Caco-2 (cell line): Measurements from ENCODE around the gene SHCBP1. TPM values are rescaled to one million over a fixed set of nuclear protein-coding genes. Genes with fewer than 3 reads are reported as not detected.

Experiments
- Bru-seq: library from RNA; stranded (reverse); fragments of 400-500 nt; gene quantifications from one replicate; lab custom pipeline; 2021; lab: Mats Ljungman, UMichigan
- BruChase-seq, 2 experiments: library from RNA; stranded (reverse); fragments of 400-500 nt; gene quantifications; one replicate each; lab custom pipeline; 2021; lab: Mats Ljungman, UMichigan
- BruUV-seq: library from RNA; stranded (reverse); fragments of 400-500 nt; replicated peaks from 2 replicates; lab custom pipeline; 2021; lab: Mats Ljungman, UMichigan
- CTCF ChIA-PET: fragments of 300-600 bp; sonication (Branson Sonifier 250); formaldehyde crosslinking; loops from one replicate; lab custom pipeline; 2022; ENCODE audit warnings: antibody characterized with exemption; lab: Charles Lee
- POLR2A ChIA-PET: fragments of 300-600 bp; sonication (Branson Sonifier 250); formaldehyde crosslinking; loops from one replicate; lab custom pipeline; 2022; ENCODE audit warnings: antibody characterized with exemption; lab: Charles Lee
- DNase-seq, 2 experiments: peaks; one replicate each; pipeline versions ENCODE4 v3.0.0 to v3.0.0-alpha.2; 2020 to 2022
- H3K27me3 ChIP-seq: replicated peaks from 2 replicates; pipeline ENCODE4 v1.6.0; 2011; ENCODE audit warnings: low read length; ENCODE audit not compliant: control insufficient read depth, insufficient read depth
- H3K36me3 ChIP-seq: 2 replicates; pipeline ENCODE4 v1.5.1; 2011; ENCODE audit warnings: low read length; ENCODE audit not compliant: control insufficient read depth, insufficient read depth
- H3K4me1 ChIP-seq: fragments of 250-450 bp; sonication (Bioruptor Pico); 2 replicates; pipeline ENCODE4 v1.5.1; 2020; ENCODE audit warnings: mild to moderate bottlenecking
- H3K4me3 ChIP-seq: 2 replicates; pipeline ENCODE4 v1.5.1; 2011; ENCODE audit warnings: low read depth, mild to moderate bottlenecking, control low read depth, low read length
- H3K9me3 ChIP-seq: fragments of 250-450 bp; sonication (Bioruptor Pico); 2 replicates; pipeline ENCODE4 v1.5.1; 2020; ENCODE audit warnings: mild to moderate bottlenecking, moderate library complexity
- H3K27ac Mint-ChIP-seq: one replicate; pipeline ENCODE4 v1.8.0; 2022; ENCODE audit warnings: mixed read lengths; ENCODE audit not compliant: unreplicated experiment
- H3K27me3 Mint-ChIP-seq: one replicate; pipeline ENCODE4 v1.8.0; 2022; ENCODE audit warnings: mixed read lengths; ENCODE audit not compliant: insufficient read depth, unreplicated experiment
- H3K36me3 Mint-ChIP-seq: one replicate; pipeline ENCODE4 v1.8.0; 2022; ENCODE audit warnings: mild to moderate bottlenecking, mixed read lengths; ENCODE audit not compliant: insufficient read depth, unreplicated experiment
- H3K4me1 Mint-ChIP-seq: one replicate; pipeline ENCODE4 v1.8.0; 2022; ENCODE audit warnings: low read depth, mixed read lengths; ENCODE audit not compliant: unreplicated experiment
- H3K4me3 Mint-ChIP-seq: one replicate; pipeline ENCODE4 v1.8.0; 2022; ENCODE audit warnings: mild to moderate bottlenecking, moderate library complexity, mixed read lengths; ENCODE audit not compliant: unreplicated experiment
- H3K9me3 Mint-ChIP-seq: one replicate; pipeline ENCODE4 v1.8.0; 2022; ENCODE audit warnings: mixed read lengths; ENCODE audit not compliant: unreplicated experiment
- CTCF ChIP-seq, 2 experiments: fragments of 200-600 bp in 1 of 2; IDR thresholded peaks; 1 replicate in 1 of 2; 2 replicates in 1 of 2; pipeline versions ENCODE4 v1.5.1 to v1.8.0; 2011 to 2022; ENCODE audit warnings: antibody characterized with exemption in 1 of 2, control low read depth in 1 of 2, inconsistent platforms in 1 of 2, low read depth in 1 of 2, low read length in 1 of 2, mild to moderate bottlenecking in 1 of 2, moderate library complexity in 1 of 2; ENCODE audit not compliant: insufficient read depth in 1 of 2, severe bottlenecking in 1 of 2, unreplicated experiment in 1 of 2
- intact Hi-C: fragments of 100-400 bp; cut with micrococcal nuclease; formaldehyde crosslinking; loops from one replicate; pipeline ENCODE4 v1.10.0; 2022; ENCODE audit not compliant: unreplicated experiment
- long read RNA-seq: library from polyadenylated mRNA; stranded (forward); transcript quantifications from one replicate; pipeline ENCODE4 v2.0.0, GENCODE V29; 2022
- total RNA-seq: library from RNA; stranded (reverse); gene quantifications from 2 replicates; pipeline ENCODE4 v1.2.3, GENCODE V29; 2022

SHCBP1 gene
- total RNA-seq (21.8 and 23.3 TPM in 2 replicates), Bru-seq, nascent RNA (percentile 77 among the genes with signal in this experiment), BruChase-seq, experiment 1, labeled RNA remaining after a 2-hour chase (percentile 74 among the genes with signal in this experiment), BruChase-seq, experiment 2, labeled RNA remaining after a 6-hour chase (percentile 72 among the genes with signal in this experiment)
- long read RNA-seq, transcript SHCBP1-201 (13 exons, 3,461 nt), result major isoform, 45 of 63 reads
- long read RNA-seq, partial matches to known transcripts, result 4 of 63 reads
- long read RNA-seq, other reads (novel, unspliced or antisense), result 13 of 63 reads

- Histone ChIP-seq H3K4me1 (no peaks in the 10 kb centered on the region; the same call in 1 of the 2 replicates), H3K4me3 (peak within 1 kb of the TSS; percentile 90), H3K36me3 (no peaks in the 10 kb centered on the region), H3K27me3 (no peaks in the 10 kb centered on the region), H3K9me3 (no peaks in the 10 kb centered on the region)
- H3K4me3 Mint-ChIP-seq, result peak within 1 kb of the TSS; percentile 89
- H3K4me1 Mint-ChIP-seq, result no peaks in the 10 kb centered on the region
- intact Hi-C loops, result no loop called here
- no peaks in the 10 kb centered on the region for H3K27me3 Mint-ChIP-seq
- POLR2A ChIA-PET, result interaction anchor here (0.6 to 0.9 kb wide), 2 partner anchors 11 to 131 kb away, joined by 3 to 5 read pairs; no protein-coding TSS in a partner anchor
- peak within 1 kb of the TSS; percentile 94 for H3K27ac Mint-ChIP-seq
- no TSS peak for BruUV-seq
- H3K36me3 Mint-ChIP-seq, result peaks cover 17% of the 10 kb centered on the region
- peak in 1 of 2 experiments; percentile 11 for TF ChIP-seq CTCF (IDR thresholded peaks at IDR 0.05; ENCODE audit: insufficient read depth in 1 of 2, low read depth in 1 of 2, low read length in 1 of 2, severe bottlenecking in 1 of 2, unreplicated experiment in 1 of 2)
- CTCF ChIA-PET, result interaction anchor here (0.5 to 0.9 kb wide), 2 partner anchors 28 to 80 kb away, joined by 3 read pairs; no protein-coding TSS in a partner anchor
- DNase-seq, result peak; percentile 87 to 88
- H3K9me3 Mint-ChIP-seq, result no peaks in the 10 kb centered on the region
Measured at GRCh38 chr16:46621006-46621933, at the start of gene SHCBP1. SHCBP1 (minus strand) TSS chr16:46621379; CDS start chr16:46621359, 20 bp downstream.

GRCh38 chr16:46662123-46662522 is 40.9 kb upstream of the SHCBP1 start:
- no peak for TF ChIP-seq CTCF (IDR thresholded peaks at IDR 0.05; ENCODE audit: insufficient read depth in 1 of 2, low read depth in 1 of 2, low read length in 1 of 2, severe bottlenecking in 1 of 2, unreplicated experiment in 1 of 2)
- Histone ChIP-seq H3K4me1 (no peaks in the 10 kb centered on the region), H3K36me3 (peaks cover 2% of the 10 kb centered on the region), H3K9me3 (no peaks in the 10 kb centered on the region), H3K27me3 (no peaks in the 10 kb centered on the region), H3K4me3 (no peak overlapping the region)
- Mint-ChIP-seq H3K4me3 (no peak overlapping the region), H3K9me3 (no peaks in the 10 kb centered on the region), H3K27ac (no peak overlapping the region), H3K27me3 (no peaks in the 10 kb centered on the region), H3K4me1 (no peaks in the 10 kb centered on the region), H3K36me3 (peaks cover 56% of the 10 kb centered on the region)
- ChIA-PET POLR2A (no interaction called here), CTCF (no interaction called here)
- intact Hi-C loops, result no loop called here
- no peak for DNase-seq
- no TSS peak for BruUV-seq

GRCh38 chr16:46658925-46659324 is 37.7 kb upstream of the SHCBP1 start:
- Histone ChIP-seq H3K4me3 (no peak overlapping the region), H3K36me3 (peaks cover 2% of the 10 kb centered on the region), H3K4me1 (no peaks in the 10 kb centered on the region), H3K9me3 (no peaks in the 10 kb centered on the region), H3K27me3 (no peaks in the 10 kb centered on the region)
- H3K36me3 Mint-ChIP-seq, result peaks cover 60% of the 10 kb centered on the region
- TF ChIP-seq CTCF (IDR thresholded peaks at IDR 0.05; ENCODE audit: insufficient read depth in 1 of 2, low read depth in 1 of 2, low read length in 1 of 2, severe bottlenecking in 1 of 2, unreplicated experiment in 1 of 2), result no peak
- H3K9me3 Mint-ChIP-seq, result no peaks in the 10 kb centered on the region
- H3K27ac Mint-ChIP-seq, result no peak overlapping the region
- CTCF ChIA-PET, result no interaction called here
- intact Hi-C loops, result no loop called here
- POLR2A ChIA-PET, result no interaction called here
- no peaks in the 10 kb centered on the region for H3K27me3 Mint-ChIP-seq
- no peak for DNase-seq
- no TSS peak for BruUV-seq
- H3K4me3 Mint-ChIP-seq, result no peak overlapping the region
- no peaks in the 10 kb centered on the region for H3K4me1 Mint-ChIP-seq
